AG04450 (cell line): ENCODE measurements around the gene ZMYM2. TPM values are rescaled to one million over a fixed set of nuclear protein-coding genes. Genes with fewer than 3 reads are reported as not detected.

Experiments
- CTCF ChIA-PET: fragments of 300-600, 350-600 bp; formaldehyde crosslinking; extraction: SDS; loops from one replicate; lab custom pipeline; 2022; ENCODE audit warnings: antibody characterized with exemption, inconsistent platforms; lab: Charles Lee
- POLR2A ChIA-PET: fragments of 350-600 bp; formaldehyde crosslinking; extraction: SDS; loops from one replicate; lab custom pipeline; 2021; ENCODE audit warnings: antibody characterized with exemption, inconsistent platforms; lab: Yijun Ruan, JAX
- DNase-seq: peaks from one replicate; pipeline ENCODE4 v3.0.0-alpha.2; 2011; ENCODE audit warnings: low read depth, low spot score
- H3K27ac ChIP-seq: one replicate; pipeline ENCODE4 v1.5.1; 2012; ENCODE audit warnings: low read depth, low read length, control low read depth
- H3K27me3 ChIP-seq: one replicate; pipeline ENCODE4 v1.6.0; 2012; ENCODE audit warnings: low read length; ENCODE audit not compliant: control insufficient read depth, insufficient read depth
- H3K4me3 ChIP-seq: 2 replicates; pipeline ENCODE4 v1.5.1; 2011; ENCODE audit warnings: mild to moderate bottlenecking, low read depth, low read length, control low read depth
- H3K9me3 ChIP-seq: 2 replicates; pipeline ENCODE4 v1.5.1; 2012; ENCODE audit warnings: low read length; ENCODE audit not compliant: control insufficient read depth, insufficient read depth
- CTCF ChIP-seq: IDR thresholded peaks from 2 replicates; pipeline ENCODE4 v1.5.1; 2011; ENCODE audit warnings: low read depth, low read length, control low read depth, inconsistent platforms
- polyA plus RNA-seq: library from polyadenylated mRNA; depleted of rRNA; stranded (reverse); fragments of >200 nt; gene quantifications from 2 replicates; pipeline ENCODE4 v1.2.3, GENCODE V29; 2011

The ZMYM2 gene
- polyA plus RNA-seq, 1 experiment, result 46.1 TPM

GRCh38 chr13:19981685-19982238, 23.2 kb downstream of the ZMYM2 start:
- no peak for DNase-seq
- CTCF ChIA-PET, result interaction anchor here (1.7 kb wide), 1 partner anchor 182 kb away, joined by 5 read pairs; no protein-coding TSS in a partner anchor
- Histone ChIP-seq H3K9me3 (peaks cover 7% of the 10 kb centered on the region; the same call in 1 of the 2 replicates), H3K27ac (no peak overlapping the region), H3K4me3 (no peak overlapping the region), H3K27me3 (no peaks in the 10 kb centered on the region)
- POLR2A ChIA-PET, result no interaction called here
- no peak for TF ChIP-seq CTCF

- DNase-seq, result no peak
- Histone ChIP-seq H3K27ac (no peak overlapping the region), H3K4me3 (no peak overlapping the region), H3K9me3 (peaks cover 7% of the 10 kb centered on the region; the same call in 1 of the 2 replicates), H3K27me3 (no peaks in the 10 kb centered on the region)
- TF ChIP-seq CTCF, result no peak
- POLR2A ChIA-PET, result no interaction called here
- CTCF ChIA-PET, result no interaction called here
Observed at GRCh38 chr13:19982447-19983043, 24.0 kb downstream of the ZMYM2 start.

GRCh38 chr13:19984430-19985218, 26.1 kb downstream of the ZMYM2 start:
- Histone ChIP-seq H3K27me3 (no peaks in the 10 kb centered on the region), H3K27ac (no peak overlapping the region), H3K4me3 (no peak overlapping the region), H3K9me3 (no peaks in the 10 kb centered on the region)
- ChIA-PET POLR2A (interaction anchor here (0.6 to 0.7 kb wide), 2 partner anchors 134 to 180 kb away, joined by 3 to 8 read pairs; no protein-coding TSS in a partner anchor), CTCF (interaction anchor here (0.5 to 4.0 kb wide), 37 partner anchors 8 to 226 kb away, joined by 3 to 36 read pairs (median 4); no protein-coding TSS in a partner anchor)
- DNase-seq, result peak; percentile 32
- TF ChIP-seq CTCF, result peak; percentile 81

- Histone ChIP-seq H3K4me3 (no peak overlapping the region), H3K27ac (no peak overlapping the region), H3K9me3 (no peaks in the 10 kb centered on the region), H3K27me3 (no peaks in the 10 kb centered on the region)
- TF ChIP-seq CTCF, result no peak
- CTCF ChIA-PET, result interaction anchor here (0.6 to 4.0 kb wide), 35 partner anchors 9 to 227 kb away, joined by 3 to 36 read pairs (median 4); no protein-coding TSS in a partner anchor
- POLR2A ChIA-PET, result interaction anchor here (0.7 kb wide), 1 partner anchor 180 kb away, joined by 3 read pairs; no protein-coding TSS in a partner anchor
- no peak for DNase-seq
Observed at GRCh38 chr13:19985219-19985556, 26.7 kb downstream of the ZMYM2 start.
